GM19035 (cell line): ENCODE data around the gene TRMT2A.

Experiments
- ATAC-seq: cut with Tn5 transposase; IDR thresholded peaks from one replicate; pipeline ENCODE4 v1.9.1; 2021; ENCODE audit not compliant: unreplicated experiment

TRMT2A gene

DNA sequence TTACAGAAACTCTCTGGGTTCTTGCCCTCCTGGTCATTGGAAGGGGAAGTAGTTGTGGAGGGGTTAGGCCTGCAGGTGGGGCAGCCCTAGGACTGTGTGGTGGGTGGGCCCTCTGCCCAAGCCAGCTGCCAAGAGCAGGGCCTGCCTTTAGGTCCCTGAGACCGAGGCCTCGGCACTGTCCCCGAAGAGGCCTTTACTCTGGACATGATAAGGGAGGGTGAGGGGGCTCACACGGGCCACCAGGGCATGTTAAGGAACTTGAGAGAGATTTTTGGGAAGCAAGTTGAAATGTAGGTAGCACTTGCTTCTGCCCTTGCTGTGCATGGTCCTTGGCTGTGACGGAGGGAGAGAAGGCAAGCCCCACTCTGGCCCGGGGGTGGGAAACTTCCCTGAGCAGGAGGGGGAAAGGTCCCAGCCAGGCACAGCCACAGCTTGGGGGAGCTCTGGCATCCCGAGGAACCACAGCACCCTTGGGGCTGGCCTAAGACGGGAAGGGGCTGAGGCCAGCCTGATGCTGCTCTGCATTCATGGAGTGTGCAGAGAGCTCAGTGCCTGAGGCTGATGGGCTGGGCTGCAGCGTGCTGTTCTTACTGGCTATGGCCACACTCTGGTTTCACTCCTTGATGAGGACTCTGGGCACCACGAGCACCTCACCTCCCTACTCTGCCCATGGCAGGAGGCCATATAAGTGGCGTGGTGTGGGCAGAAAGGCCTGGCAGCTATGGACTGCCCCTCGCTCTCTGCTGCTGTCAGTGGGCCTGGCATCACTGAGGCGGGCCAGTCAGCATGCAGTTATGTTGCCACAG lies 8.9 kb downstream of the TRMT2A start:
- ATAC-seq, result no peak

GRCh38 chr22:20107471-20107901 lies 9.5 kb downstream of the TRMT2A start:
- ATAC-seq, result no peak

DNA sequence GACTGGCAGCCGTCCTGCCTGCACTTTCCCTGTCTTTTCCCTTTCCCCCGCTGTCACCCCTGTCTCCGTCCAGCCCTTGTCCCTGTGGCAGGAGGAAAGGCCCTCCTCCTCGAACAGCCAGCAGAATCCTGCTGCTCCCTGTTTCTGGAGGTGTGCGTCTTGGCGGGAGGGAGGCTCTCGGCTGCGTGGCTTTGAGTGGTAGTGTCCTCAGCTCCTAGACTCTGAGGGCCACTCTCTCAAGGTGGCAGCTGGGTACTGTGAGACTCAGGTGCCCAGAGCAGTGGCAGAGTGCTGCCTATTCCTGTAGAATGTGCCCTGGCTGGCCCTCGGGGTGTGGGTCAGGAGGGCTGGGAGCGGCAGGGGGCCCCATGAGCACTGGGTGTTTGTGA lies 10.2 kb downstream of the TRMT2A start:
- no peak for ATAC-seq

- no peak for ATAC-seq
Measured at GRCh38 chr22:20106205-20106848, 10.7 kb downstream of the TRMT2A start.

GRCh38 chr22:20105456-20106204 lies 11.4 kb downstream of the TRMT2A start:
- ATAC-seq, result no peak

DNA sequence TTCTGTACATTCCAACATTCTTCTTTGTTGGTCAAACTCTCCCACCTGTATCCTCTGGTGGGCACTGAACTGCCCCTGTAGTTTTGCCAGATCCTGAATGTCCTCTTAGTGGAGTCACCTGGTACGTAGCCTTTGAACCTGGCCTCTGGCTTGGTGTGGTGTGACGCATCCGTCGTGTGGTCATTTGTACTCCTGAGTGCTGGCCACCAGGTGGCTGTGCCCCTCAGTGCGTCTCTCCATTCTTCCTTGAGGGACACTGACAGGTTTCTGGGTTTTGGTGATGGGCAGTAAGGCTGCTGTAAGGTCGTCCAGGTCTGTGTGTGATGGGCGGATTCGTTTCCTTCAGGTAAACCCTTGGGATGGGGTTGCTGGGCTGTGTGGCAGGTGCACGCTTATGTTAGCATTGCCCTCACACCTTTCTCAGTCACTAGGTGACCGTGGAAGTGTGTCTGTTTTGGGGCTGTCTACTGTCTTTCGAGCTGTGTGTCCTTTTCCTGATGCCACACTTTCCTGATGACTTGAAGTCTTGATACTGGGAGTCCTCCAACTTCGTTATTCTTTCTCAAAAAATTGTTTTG lies 14.7 kb downstream of the TRMT2A start:
- ATAC-seq, result no peak

DNA sequence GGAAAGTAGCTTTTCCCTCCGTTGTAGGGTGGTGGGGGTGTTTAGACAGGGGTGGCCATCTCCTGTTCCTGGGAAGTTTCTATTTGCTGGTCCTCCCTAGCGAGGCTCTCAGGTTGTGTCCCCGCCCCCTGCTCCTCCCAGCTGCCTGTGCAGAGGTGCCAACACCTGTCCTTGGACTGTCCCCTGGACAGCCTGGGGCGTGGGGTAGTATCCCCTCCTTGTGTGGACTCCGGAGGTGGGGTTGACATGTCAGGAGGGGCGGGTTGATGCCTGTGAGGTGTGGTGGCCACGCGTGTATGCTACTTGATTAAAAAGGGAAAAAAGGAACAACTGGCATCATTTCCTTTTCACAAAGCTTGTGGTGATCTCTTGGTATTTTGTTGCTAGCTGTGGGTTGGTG lies 15.4 kb downstream of the TRMT2A start:
- ATAC-seq, result no peak

- ATAC-seq, result no peak
Measured at GRCh38 chr22:20099099-20099711, 17.8 kb downstream of the TRMT2A start.

GRCh38 chr22:20096574-20097420 lies 20.2 kb downstream of the TRMT2A start:
- no peak for ATAC-seq

GRCh38 chr22:20095521-20095920 lies 21.5 kb downstream of the TRMT2A start:
- no peak for ATAC-seq

DNA sequence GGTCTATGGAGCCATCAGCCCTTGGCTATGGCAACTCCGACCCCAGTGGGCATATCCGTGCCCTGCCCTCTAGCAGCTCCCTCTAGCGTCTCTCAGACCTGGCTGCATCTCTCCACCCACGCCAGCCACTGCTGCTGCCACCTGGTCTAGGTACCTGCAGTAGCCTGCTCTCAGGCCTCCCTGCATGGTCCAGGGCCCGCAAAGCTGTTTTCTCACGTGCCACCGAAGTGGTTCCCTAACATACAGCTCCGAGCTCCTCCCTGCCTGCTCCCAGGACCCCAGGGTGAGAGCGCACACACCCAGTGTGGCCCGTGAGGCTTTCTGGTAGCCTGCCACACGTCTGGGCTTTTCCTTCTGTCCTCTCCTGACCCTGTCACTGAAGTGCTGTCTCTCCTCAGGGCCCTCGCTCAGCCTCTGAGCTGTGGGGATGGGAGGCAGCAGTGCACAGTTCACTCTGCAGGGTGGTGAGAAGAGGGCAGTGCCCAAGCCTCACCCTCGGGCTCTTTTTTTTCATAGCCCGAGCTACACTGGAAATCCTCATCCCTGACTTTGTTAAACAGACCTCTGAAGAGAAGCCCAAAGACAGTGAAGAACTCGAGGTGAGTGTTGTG lies 22.7 kb downstream of the TRMT2A start:
- no peak for ATAC-seq

GRCh38 chr22:20093418-20094196 lies 23.4 kb downstream of the TRMT2A start:
- no peak for ATAC-seq

- no peak for ATAC-seq
Measured at GRCh38 chr22:20092477-20092854, 24.6 kb downstream of the TRMT2A start.

DNA sequence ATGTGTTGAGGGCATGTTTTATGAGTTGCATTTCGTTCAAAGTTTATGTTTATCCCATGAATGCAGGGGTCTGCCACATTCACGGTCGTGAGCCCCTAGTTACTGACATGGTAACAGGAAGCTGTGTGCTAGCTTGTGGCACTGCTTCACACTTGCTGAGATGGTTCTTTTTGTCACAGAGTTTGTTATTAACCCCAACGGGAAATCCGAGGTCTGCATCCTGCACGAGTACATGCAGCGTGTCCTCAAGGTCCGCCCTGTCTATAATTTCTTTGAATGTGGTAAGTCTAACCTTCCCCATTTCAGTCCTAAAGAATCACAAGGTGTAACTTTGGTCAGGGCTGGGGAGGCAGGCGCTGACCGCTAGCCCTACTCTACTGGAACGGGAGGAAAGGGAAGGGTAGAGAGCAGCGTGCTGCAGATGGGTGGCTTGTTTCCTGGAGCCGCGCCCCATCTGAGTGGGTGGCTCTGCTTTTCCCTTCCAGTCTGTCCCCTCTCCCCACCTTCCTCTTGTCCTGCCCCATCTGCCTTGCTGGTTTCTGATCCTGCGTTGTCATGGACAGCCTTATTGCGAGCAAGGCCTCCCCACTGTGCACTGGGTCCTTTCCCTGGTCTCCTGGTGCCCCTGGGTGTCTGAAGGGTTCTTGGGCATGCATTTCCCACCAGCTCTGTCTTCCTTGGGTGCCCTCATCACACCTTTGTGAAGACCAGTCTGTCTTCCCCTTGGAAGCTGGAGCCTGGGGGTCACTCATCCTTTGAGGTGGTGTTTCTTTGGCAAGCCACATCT lies 25.1 kb downstream of the TRMT2A start:
- ATAC-seq, result no peak

- no peak for ATAC-seq
Measured at GRCh38 chr22:20090730-20091240, 26.2 kb downstream of the TRMT2A start.

- no peak for ATAC-seq
Measured at GRCh38 chr22:20089977-20090729, 26.9 kb downstream of the TRMT2A start.

- no peak for ATAC-seq
Measured at GRCh38 chr22:20089226-20089976, 27.6 kb downstream of the TRMT2A start.
